Stimulated activated CD8-positive, alpha-beta memory T cell treated with anti-CD3 and anti-CD28 coated beads, Interleukin-12 subunit alpha, Interleukin-12 subunit beta, amount 100 ng/mL, for 24 hours (primary cell): Measurements from ENCODE around the gene HEMK1.

Source experiments
- DNase-seq: peaks from one replicate; pipeline ENCODE4 v3.0.0-alpha.2; 2020; ENCODE audit errors: extremely low read depth

HEMK1 gene, protein sequence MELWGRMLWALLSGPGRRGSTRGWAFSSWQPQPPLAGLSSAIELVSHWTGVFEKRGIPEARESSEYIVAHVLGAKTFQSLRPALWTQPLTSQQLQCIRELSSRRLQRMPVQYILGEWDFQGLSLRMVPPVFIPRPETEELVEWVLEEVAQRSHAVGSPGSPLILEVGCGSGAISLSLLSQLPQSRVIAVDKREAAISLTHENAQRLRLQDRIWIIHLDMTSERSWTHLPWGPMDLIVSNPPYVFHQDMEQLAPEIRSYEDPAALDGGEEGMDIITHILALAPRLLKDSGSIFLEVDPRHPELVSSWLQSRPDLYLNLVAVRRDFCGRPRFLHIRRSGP

DNA sequence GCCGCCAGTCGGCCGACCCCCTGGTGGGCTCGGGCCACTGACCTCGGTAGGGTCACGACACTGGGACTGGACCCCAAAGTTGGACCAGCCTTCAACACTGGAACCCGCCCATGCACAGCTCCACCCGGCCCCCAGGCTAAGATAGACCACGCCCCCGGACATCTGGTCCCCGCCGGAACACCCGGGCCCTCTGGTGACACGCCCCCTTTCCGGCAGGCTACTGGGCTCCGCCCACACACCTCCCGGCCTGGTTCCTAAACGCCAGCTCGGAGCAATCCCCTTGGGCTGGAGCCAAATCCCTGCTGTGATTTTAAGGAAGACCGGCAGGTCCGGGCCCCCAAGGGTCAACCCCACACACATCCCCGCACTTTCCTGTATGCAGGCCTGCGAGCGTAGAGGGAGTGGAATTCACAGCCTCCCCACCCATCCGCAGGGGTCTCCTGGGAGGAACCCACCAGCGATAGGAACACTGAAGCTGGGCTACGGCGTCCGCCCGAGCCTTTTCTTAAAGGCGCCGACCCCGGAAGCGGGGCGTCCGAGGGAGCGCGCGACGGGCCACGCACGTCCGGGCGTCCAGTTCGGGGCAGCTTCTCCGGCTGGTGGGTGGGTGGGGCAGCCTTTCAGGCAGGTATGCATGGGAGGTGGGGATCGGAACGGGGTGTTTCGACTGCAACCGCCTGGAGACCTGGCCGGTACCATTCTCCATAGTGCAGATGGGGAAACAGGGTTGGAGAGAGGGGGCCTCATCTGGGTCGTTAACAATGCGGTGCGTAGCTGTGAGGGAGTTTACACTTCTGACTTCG, at the start of gene HEMK1:
Gene HEMK1, plus strand, starts transcription at position 576 of the 803 bp plus-strand sequence. CDS start 1,583 bp downstream, outside the sequence.
- peak; percentile 93 for DNase-seq

- no peak for DNase-seq
These were observed 48.5 kb upstream of the HEMK1 start for GRCh38 chr3:50520849-50521248.

DNA sequence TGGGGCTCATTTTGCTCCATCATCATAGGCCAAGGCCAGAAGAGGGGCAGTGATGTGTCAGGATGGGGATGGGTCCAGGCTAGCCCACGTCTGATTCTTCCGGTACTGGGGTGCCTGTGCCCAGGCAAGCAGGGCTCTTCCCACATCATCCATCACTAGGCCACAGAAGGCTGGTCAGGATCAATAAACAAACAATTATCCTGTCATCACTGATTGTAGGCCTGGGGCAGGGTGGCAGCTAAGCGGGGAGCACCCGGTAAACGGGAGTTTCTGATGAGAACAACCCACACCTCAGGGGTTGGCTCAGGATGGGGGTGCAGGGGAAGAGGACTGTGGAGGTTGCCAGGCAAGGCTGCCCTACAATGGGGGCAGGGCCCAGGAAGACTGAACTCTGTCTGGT, 47.8 kb upstream of the HEMK1 start:
- DNase-seq = no peak

DNA sequence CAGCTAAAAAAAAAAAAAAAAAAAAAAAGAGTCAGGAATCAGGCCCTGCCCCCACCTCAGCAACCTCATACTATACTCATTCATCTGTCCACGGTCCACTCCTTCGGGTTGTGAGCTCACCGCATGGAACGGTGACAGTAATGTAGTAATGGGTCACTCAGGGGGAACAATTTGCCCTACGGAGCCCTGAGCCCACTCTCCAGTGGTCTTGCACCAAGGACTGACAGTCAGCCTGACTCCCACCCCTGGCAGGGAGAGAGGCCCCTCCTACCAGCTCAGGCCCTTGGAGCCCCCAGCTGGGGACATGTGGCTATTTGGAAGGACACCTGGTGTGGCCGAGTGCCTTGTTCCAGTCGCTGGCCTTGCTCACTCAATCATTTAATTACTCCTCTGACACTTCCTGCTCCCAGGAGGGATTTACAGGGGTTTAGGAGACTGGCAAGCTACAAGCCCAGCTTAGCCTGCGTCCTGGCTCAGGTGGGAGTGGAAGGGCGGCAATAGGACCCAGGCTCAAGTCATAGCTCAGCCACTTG, 46.0 kb upstream of the HEMK1 start:
- DNase-seq = no peak

DNA sequence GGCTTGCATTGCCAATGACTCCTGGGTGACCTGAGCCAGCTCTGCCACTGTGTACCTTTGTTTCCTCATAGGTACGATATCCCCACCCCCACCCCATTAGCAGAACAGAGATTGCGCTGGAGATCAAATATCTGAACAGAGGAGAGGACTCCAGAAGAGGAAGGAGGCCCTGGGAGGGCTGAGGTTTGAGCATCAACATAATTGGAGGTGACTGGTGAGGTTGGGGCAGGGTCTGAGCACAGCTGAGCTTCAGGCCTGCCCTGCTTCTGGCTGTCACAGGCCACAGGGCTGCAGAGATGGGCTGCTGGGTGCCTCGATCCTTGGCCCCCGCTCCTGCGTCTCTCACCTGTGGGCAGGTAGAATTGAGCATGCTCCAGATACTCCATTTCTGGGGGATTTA, 44.6 kb upstream of the HEMK1 start:
- DNase-seq = no peak

GRCh38 chr3:50525191-50525910, 44.0 kb upstream of the HEMK1 start:
- DNase-seq = no peak

DNA sequence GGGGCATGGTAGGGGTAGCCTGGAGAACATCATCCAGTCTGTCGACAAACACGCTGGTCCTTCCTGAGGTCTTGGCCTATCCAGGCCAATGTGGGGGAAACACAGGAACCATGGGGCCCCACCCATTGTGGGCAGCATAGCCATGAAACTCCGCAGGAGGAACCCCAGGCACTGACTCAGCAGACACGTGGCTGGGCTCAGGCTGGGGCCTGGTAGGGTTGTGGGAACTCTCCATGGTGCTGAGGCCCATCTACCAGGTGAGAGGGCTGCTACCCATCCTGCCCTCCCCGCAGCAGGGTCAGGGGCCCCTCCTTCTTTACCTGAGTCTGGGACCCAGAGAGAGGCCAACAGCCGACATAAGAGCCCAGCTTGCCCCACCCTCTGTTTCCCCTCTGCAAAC, 43.3 kb upstream of the HEMK1 start:
- peak; percentile 31 for DNase-seq

DNA sequence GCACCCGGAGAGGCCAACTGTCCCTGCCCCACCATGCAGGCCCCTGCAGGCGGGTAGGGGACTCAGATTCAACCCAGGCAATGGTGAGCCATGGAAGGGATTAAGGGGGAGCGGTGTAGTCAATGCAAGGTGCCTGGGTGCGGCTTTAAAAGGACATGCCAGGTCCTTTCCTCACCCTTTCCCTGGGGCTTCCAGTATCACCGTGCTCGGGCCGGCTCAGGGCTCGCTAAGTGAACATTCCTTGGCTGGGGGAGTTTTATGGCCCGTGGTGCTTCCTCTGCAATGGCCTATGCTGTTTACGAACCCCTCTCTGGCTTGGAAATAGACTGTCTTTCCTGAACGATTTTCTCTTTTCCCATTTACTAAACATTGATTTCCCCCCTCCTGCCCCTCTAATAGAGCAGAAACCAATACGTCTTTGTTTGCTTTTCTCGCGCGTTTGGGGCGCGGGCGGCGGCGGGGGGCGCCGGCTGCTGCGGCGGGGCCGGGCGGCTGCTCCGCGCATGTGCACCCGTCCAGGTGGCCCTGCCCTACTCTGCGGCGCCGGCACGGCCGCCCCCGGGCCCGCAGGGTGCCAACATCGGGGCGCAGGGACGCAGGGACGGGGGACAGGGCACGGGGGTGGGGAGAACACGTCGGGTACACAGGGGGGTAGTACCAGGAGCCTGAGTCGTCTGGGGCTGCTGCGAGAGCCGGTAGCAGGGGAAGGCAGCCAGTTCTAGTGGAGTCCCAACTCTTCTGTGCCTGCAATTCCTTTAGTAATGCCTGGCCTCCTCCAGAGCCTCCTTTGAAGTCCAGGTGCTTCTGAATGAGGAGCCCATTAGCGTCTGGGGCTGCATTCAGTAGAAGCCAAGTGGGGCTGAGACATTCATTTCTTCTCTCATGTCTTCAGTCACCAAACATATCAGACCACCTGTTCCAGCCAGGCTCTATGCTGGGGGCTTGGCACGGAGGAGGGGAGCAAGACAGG, 39.0 kb upstream of the HEMK1 start:
- no peak for DNase-seq

- DNase-seq = no peak
These were observed 38.1 kb upstream of the HEMK1 start for GRCh38 chr3:50531201-50531600.

- DNase-seq = no peak
These were observed 37.1 kb upstream of the HEMK1 start for GRCh38 chr3:50532062-50532705.

- DNase-seq = no peak
These were observed 36.0 kb upstream of the HEMK1 start for GRCh38 chr3:50533316-50533715.

GRCh38 chr3:50533807-50534461, 35.4 kb upstream of the HEMK1 start:
- DNase-seq = no peak

GRCh38 chr3:50534681-50535330, 34.5 kb upstream of the HEMK1 start:
- DNase-seq = no peak

DNA sequence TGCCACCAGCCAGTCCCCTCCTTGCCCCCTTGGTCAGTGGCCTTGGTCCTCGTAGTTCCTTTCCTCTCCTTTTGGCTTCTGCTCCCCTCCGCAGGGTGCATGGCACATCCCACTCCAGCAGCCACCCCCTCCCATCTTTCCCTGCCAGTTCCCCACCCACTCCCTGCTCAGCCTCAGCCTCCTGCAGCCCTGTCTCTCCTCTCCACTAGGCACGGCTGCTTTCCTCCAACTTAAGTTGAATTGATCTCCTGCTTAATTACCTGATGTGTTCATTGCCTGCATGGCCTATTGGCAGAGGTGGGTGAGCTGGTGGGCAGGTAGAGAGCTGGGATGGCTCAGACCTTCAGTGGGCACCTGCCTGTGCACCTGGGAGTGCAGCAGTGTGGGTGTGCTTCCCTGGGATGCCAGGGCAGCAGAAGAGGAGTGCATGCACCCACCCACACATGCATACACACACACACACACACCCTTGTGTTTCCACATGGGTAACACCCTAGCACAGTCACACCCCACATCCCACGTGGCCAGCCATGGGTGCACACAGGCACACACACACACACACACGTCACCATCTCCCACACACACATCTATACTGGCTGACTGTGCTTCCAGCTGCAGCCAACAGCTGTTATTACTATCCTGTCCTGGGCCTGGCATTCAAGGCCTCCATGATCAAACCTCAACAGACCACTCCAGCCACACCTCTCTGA, 32.7 kb upstream of the HEMK1 start:
- DNase-seq = no peak

DNA sequence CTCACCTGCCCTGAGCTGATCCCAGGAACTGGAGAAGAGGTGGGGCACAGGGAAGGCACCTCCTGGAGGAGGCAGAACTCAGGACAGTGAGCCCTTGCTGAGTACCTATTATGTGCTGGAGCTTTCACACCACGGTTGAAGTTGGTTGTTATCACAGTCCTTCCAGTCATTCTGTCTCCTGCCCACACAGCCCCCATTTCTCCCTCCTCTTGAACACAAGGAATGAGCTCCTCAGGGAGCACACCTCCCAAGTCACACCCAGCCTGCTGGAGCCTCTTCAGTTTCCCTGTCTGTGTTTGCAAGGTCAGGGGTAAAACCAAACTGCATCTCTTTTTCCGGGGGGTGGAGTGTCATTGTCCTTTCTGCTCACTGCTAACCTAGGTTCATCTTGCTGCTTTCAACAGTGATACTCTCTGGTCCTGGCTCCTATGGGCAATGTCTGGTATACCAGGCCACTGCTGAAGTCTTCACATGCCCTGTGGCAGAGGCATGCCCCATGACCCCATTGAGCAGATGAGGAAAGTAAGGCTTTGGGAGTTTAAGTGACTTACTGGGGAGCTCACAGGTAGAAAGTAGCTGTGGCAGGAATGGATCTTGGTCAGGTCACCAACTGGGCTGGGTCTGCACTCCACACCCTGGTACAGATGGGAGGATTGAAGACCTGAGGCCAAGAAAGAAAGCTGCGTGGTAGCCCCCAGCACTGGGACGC, 31.7 kb upstream of the HEMK1 start:
- no peak for DNase-seq

DNA sequence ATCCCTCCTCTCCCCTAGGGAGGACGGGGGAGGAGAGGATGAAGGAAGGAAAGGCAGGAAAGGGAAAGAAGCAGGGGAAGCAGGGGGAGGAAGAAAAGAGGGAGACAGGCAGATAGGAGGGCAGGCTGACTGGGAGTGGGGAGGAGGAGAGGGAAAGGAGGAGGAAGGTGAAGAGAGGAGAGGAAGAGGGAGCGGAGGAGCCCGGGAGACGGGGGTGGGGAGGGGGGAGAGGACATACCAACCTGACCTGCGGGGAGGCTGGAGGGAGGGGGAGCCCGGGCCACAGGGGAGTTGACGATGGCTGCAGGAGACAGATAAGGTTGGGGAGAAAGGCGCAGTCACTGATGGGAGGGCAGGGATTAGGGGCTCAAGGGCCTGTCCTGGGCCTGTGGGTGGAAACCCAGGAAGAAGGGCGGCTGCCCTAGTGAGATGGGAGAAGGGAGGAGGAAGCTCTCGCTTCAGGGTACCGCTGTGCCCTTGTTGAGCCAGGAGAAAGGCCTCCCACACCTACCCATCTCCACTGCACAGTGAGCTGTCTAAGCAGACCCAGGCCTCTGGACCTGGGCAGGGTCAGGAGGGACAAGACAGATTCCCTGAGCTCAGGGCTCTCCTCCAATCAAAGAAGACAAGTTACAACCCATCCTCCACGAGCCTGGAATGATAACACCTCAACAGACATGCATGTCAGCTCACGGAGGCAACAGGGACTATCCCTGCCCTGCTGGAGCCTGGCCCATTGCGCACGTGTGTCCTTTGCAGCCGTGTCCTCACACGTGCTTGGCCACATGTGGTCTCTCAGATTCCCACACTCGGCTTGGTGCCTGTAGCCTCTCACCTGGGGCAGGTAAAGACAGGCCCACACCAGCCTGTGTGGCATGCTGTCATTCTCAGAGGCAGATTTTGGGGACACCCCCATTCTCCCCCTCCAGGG, 29.7 kb upstream of the HEMK1 start:
- DNase-seq = no peak
